HG03097 (cell line): ENCODE measurements around the gene FOXR2.

Experiments
- ATAC-seq: cut with Tn5 transposase; IDR thresholded peaks from one replicate; pipeline ENCODE4 v1.9.1; 2021; ENCODE audit not compliant: unreplicated experiment, low FRiP score

Gene FOXR2, protein sequence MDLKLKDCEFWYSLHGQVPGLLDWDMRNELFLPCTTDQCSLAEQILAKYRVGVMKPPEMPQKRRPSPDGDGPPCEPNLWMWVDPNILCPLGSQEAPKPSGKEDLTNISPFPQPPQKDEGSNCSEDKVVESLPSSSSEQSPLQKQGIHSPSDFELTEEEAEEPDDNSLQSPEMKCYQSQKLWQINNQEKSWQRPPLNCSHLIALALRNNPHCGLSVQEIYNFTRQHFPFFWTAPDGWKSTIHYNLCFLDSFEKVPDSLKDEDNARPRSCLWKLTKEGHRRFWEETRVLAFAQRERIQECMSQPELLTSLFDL

DNA sequence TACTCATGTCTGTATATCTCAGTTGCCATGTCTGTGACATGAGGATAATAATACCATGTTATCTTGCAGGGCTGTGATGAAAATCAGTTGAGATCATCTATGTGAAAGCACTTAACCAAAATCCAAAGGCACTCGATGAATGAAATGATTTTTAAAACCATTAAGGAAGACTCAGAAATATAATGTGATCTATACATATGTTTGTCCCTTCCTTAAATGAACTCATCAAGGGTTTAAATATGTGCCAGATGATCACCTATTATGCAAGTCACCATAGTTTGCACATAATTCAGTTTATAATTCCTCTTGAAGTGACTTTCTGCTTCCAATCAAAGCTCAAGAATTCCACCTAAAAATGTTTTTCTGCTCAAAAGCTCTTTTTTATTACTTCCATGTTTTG lies at the start of gene FOXR2:
FOXR2 (plus strand) TSS at position 301 of the 400 bp plus-strand sequence. CDS start 312 bp downstream, outside the sequence.
- ATAC-seq: no peak

GRCh38 chrX:55579115-55579514 lies 44.1 kb upstream of the FOXR2 start:
- no peak for ATAC-seq

DNA sequence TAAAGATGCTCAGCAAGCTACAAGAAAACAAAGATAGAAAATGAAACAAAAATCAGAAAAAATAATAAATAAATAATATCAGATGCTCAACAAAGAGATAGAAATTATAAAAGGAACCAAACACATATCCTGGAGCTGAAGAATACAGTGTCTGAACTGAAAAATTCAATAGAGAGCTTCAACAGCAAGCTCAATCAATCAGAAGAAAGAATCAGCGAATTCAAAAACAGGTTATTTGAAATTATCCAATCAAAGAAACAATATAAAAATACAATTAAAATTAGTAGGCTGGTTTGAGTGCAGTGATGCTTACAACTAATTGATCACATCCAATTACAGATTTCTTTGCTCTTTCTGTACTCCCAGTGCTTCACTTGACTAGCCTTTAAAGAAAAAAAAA lies 40.8 kb upstream of the FOXR2 start:
- ATAC-seq: no peak

DNA sequence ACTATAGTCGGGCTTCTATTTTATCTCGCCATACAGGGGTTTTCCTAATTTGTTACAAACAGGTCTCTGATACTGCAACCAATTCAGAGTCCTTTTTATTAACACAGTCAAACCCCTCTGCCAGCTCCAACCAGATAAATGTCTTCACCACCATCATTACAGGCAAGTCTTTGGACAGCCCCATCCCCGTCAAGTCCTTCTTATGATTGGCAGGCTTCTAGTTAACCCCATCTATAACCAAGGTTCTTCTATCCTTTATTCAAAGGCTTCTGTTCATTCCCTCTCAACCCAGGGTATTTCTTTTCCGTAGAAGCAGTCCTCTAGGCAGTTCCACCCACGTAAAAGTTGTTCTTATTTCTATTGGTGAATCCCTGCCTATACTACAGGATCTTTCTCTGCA lies 29.9 kb upstream of the FOXR2 start:
- ATAC-seq: no peak

- no peak for ATAC-seq
These were observed 29.4 kb upstream of the FOXR2 start for GRCh38 chrX:55593756-55594257.

DNA sequence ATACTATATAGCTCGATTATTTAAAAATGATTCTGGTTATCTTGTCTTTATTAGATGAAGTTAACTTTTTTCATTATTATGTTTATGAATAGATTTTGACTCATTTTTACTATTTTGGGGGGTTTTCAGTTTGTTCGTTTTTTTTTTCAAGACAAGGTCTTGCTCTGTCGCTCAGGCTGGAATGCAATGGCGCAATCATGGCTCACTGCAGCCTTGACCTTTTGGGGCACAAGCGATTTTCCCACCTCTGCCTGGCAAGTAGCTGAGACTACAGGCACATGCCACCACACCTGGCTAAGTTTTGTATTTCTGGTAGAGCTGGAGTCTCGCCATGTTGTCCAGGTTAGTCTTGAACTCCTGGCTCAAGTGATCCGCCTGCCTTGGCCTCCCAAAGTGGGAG lies 24.9 kb upstream of the FOXR2 start:
- no peak for ATAC-seq

DNA sequence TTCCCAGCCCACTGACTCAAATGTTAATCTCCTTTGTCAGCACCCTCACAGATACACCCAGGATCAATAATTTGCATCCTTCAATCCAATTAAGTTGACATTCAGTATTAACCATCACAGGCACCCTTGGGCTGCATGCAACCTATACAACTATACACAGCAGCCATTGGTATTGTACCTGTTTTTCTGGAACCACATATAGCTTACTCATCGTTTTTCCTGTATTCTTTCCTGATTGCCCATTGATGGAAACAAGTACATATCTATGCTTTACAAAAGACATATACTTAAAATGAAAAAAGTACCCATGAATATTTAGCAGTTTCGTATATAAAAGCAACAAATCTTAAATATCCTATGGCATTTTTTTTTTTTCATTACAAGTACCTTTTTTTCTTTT lies 3.7 kb upstream of the FOXR2 start:
- ATAC-seq: no peak

DNA sequence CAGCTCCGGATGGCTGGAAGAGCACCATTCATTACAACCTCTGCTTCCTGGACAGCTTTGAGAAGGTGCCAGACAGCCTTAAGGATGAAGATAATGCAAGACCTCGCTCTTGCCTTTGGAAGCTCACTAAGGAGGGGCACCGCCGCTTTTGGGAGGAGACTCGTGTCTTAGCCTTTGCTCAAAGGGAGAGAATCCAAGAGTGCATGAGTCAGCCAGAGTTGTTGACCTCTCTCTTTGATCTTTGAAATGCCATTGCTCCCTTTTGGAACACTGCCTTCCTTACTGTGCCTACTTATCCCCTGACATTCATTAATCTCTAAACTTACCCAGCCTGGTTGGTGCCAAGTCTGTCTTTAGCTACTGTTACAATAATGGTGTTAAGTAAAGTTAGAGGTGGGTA lies 1.2 kb downstream of the FOXR2 start:
- no peak for ATAC-seq

GRCh38 chrX:55636109-55636508 lies 12.9 kb downstream of the FOXR2 start:
- no peak for ATAC-seq

DNA sequence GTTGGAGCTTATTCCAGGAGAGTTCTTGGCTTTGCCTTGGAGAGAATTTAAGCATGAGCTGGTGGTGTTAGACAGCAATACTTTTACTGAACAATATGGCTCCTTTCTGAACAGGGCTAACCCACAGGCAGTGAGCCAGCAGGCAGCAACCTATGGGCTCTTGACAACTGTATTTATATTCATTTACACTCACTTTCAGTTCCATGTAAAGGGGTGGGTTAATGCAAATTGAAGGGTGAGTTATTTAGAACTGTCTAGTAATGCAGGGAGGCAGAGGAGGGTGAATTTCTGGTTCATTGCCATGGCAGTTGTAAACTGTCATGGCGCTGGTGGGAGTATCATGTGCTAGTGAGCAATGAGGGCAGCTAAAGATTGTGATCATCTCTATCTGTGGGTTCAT lies 15.7 kb downstream of the FOXR2 start:
- ATAC-seq: no peak

GRCh38 chrX:55640854-55641253 lies 17.7 kb downstream of the FOXR2 start:
- ATAC-seq: peak; percentile 69

DNA sequence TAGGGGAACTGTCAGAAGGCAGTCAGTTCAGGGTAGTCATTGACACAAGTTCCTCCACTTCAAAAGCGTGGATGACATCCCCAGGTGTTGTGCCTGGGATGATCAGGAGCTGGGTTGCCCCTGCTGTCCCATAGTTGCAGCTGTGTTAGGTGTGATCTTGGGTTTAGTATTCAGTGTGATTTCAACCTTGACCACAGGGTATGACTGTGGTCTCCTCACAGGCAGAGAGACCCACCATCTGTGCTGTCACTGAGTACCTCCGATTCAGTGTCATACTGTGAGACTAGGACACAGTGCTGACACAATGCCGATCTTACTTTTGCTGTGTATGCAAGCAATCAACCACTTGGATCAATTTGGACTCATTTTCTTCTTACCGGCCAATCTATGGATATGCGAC lies 25.2 kb downstream of the FOXR2 start:
- no peak for ATAC-seq

DNA sequence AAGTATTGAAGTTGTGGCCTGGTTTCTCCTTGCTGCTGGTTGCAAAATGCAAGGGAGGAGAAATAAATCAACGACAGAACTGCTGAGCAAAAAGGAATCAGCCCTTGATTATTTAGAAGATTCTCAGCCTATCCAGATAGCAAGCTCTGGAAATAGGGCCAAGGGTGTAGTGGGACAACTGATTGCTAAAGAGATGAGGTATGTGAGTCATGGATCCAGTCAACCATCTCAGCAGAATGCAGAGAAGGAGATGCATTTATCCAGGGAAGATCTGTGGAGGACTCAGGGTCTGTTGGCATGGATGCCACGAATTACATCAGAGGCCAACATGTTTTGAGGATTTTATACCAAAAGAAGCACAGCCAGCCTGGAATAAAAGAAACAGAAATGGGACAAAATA lies 36.7 kb downstream of the FOXR2 start:
- no peak for ATAC-seq

DNA sequence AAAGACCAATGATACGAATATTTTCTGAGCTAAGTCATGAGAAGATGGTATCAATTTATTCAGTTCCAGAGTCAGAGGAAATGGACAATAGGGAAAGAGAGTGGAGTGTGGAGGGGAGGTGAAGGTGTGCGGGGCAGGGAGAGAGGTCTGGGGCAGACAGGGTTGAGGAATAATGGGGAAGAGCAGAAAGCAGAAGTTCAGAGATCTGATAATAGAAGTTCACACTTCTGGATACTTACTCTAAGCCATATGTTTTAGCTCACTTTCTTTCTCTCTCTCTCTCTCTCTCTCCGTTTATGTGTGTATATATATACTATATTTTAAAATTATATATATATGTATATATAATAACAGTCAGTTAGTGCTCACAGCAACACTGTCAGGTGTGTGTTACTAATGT lies 40.4 kb downstream of the FOXR2 start:
- no peak for ATAC-seq

DNA sequence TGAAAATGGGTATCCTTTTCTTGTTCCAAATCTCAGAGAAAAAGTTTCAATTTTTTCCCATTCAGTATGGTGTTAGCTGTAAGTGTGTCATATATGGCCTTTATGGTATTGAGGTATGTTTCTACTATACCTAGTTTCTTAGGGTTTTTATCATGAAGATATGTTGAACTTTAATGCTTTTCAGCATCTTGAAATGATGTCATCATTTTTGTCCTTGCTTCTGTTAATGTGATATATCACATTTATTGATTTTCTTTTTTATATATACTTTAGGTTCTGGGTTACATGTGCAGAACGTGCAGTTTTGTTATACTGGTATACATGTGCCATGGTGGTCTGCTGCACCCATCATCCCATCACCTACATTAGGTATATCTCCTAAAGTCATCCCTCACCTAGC lies 44.9 kb downstream of the FOXR2 start:
- ATAC-seq: no peak
